T-cell (primary cell): ENCODE data around the gene FILIP1L. TPM values are rescaled to one million over a fixed set of nuclear protein-coding genes. Genes with fewer than 3 reads are reported as not detected.
"Not testable (repeated sequence)": the region's sequence is repeated elsewhere in the genome, so short reads cannot be mapped to it uniquely, and the experiment has no call there.

Source experiments
- ATAC-seq, 4 experiments: fragments of 200-7000 bp in 3 of 4; fragments of 150-1000 bp in 1 of 4; cut with Tn5 transposase; replicated peaks in 1 of 4; 1 replicate in 3 of 4; 2 replicates in 1 of 4; pipeline ENCODE4 v1.10.0; 2021; ENCODE audit warnings: moderate library complexity in 3 of 4, mild to moderate bottlenecking in 2 of 4, moderate number of reproducible peaks in 1 of 4
- CTCF ChIA-PET, 2 donors: fragments of 300-600 bp; sonication (Branson Sonifier 250); formaldehyde crosslinking; loops; one replicate each; lab custom pipeline; 2022; ENCODE audit warnings: antibody characterized with exemption in 2 of 2; lab: Charles Lee
- POLR2A ChIA-PET, 2 donors: fragments of 300-600 bp; sonication (Branson Sonifier 250); formaldehyde crosslinking; loops; one replicate each; lab custom pipeline; 2022; ENCODE audit warnings: antibody characterized with exemption in 2 of 2; lab: Charles Lee
- DNase-seq, 35 experiments: peaks; one replicate each; pipeline versions ENCODE4 v3.0.0 to v3.0.0-alpha.2; 2013 to 2023
- H3K27ac ChIP-seq: one replicate; pipeline ENCODE4 v1.5.1; 2013; ENCODE audit warnings: low read length
- H3K27me3 ChIP-seq, 2 experiments: replicated peaks in 1 of 2; 1 replicate in 1 of 2; 2 replicates in 1 of 2; pipeline versions ENCODE4 v1.6.1 to v1.7.0; 2013; ENCODE audit warnings: low read length in 1 of 2, mixed read lengths in 1 of 2; ENCODE audit not compliant: control insufficient read depth in 2 of 2, insufficient read depth in 2 of 2; ENCODE audit errors: extremely low read depth in 1 of 2
- H3K36me3 ChIP-seq, 2 donors: 1 replicate in 1 of 2; 2 replicates in 1 of 2; pipeline versions ENCODE4 v1.6.1 to v1.7.0; 2013; ENCODE audit warnings: low read length in 1 of 2; ENCODE audit not compliant: control insufficient read depth in 2 of 2, insufficient read depth in 1 of 2; ENCODE audit errors: extremely low read depth in 1 of 2
- H3K4me1 ChIP-seq, 2 experiments: 1 replicate in 1 of 2; 2 replicates in 1 of 2; pipeline versions ENCODE4 v1.6.1 to v1.7.0; 2013; ENCODE audit warnings: low read length in 2 of 2, mixed read lengths in 1 of 2; ENCODE audit not compliant: insufficient read depth in 2 of 2, control insufficient read depth in 1 of 2; ENCODE audit errors: extremely low read depth in 1 of 2
- H3K4me3 ChIP-seq, 2 donors: 1 replicate in 1 of 2; 2 replicates in 1 of 2; pipeline versions ENCODE4 v1.5.1 to v1.7.0; 2013; ENCODE audit warnings: mild to moderate bottlenecking in 2 of 2, low read length in 1 of 2, moderate library complexity in 1 of 2; ENCODE audit not compliant: control insufficient read depth in 1 of 2; ENCODE audit errors: extremely low read depth in 1 of 2
- H3K9me3 ChIP-seq: 2 replicates; pipeline ENCODE4 v1.7.0; 2013
- H3K27ac Mint-ChIP-seq, 2 donors: one replicate each; pipeline ENCODE4 v1.8.0; 2020 to 2021; ENCODE audit warnings: mild to moderate bottlenecking in 2 of 2, mixed read lengths in 2 of 2
- H3K27me3 Mint-ChIP-seq, 2 donors: one replicate each; pipeline ENCODE4 v1.8.0; 2021 to 2022; ENCODE audit warnings: mixed read lengths in 2 of 2
- H3K36me3 Mint-ChIP-seq: one replicate; pipeline ENCODE4 v1.8.0; 2021; ENCODE audit warnings: mixed read lengths
- H3K4me1 Mint-ChIP-seq, 3 donors: one replicate each; pipeline ENCODE4 v1.8.0; 2020 to 2022; ENCODE audit warnings: mixed read lengths in 3 of 3, mild to moderate bottlenecking in 1 of 3
- H3K4me3 Mint-ChIP-seq, 3 donors: one replicate each; pipeline ENCODE4 v1.8.0; 2020 to 2022; ENCODE audit warnings: mild to moderate bottlenecking in 3 of 3, mixed read lengths in 3 of 3, moderate library complexity in 3 of 3
- H3K9me3 Mint-ChIP-seq, 3 donors: one replicate each; pipeline ENCODE4 v1.8.0; 2020 to 2022; ENCODE audit warnings: mixed read lengths in 3 of 3
- WGBS: methylation state at CpG from one replicate; pipeline ENCODE4 v1.1.5; 2013; ENCODE audit warnings: missing lambda C conversion rate; ENCODE audit not compliant: insufficient coverage; 5-methylcytosine and 5-hydroxymethylcytosine counted together
- total RNA-seq, 35 experiments: library from RNA in 6 of 35; stranded (reverse) in 6 of 35; fragments of 120-200 nt in 1 of 35; gene quantifications; one replicate each; pipeline versions ENCODE4 v1.2.1 to v1.2.4 and lab custom pipeline; 2013 to 2026

The FILIP1L gene
- total RNA-seq, 5 donors from 2014 or later (not counting 1 experiment from before 2014, with no cell fraction given), result 0.10 to 0.38 (median 0.27) TPM; not detected in 1

DNA sequence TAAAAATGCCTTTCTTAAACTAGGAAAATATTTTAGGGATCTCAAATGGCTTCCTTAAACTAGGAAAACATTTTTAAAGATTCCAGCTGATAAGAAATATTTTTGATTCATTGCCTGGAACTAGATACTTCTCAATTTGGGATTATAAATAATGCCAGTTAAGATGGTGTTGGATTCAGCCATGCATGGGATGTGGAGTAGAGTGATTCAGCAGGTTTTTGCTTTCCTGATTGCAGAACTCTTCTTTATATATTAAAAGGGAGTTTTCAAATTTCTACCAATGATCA is 15.6 kb downstream of the FILIP1L start:
- Mint-ChIP-seq H3K27me3 (no peaks in the 10 kb centered on the region), H3K4me1 (no peaks in the 10 kb centered on the region), H3K4me3 (no peak overlapping the region), H3K9me3 (peaks cover 2 to 4% (median 4%) of the 10 kb centered on the region in 3 donors), H3K27ac (no peak overlapping the region), H3K36me3 (peaks cover 18% of the 10 kb centered on the region)
- Histone ChIP-seq H3K36me3 (no peaks in the 10 kb centered on the region), H3K27me3 (no peaks in the 10 kb centered on the region), H3K4me3 (no peak overlapping the region), H3K9me3 (no peaks in the 10 kb centered on the region), H3K27ac (no peak overlapping the region), H3K4me1 (no peaks in the 10 kb centered on the region)
- ChIA-PET CTCF (no interaction called here), POLR2A (interaction anchor here in 1 of 2 donors (0.7 kb wide), 1 partner anchor 394 kb away, joined by 4 read pairs; no protein-coding TSS in a partner anchor)
- no peak for ATAC-seq
- no peak for DNase-seq

GRCh38 chr3:100097919-100098783 is 16.1 kb downstream of the FILIP1L start:
- no peak overlapping the region for H3K4me3 ChIP-seq
- ChIA-PET CTCF (no interaction called here), POLR2A (interaction anchor here (0.6 to 0.7 kb wide), 2 partner anchors 186 to 395 kb away, joined by 4 read pairs; no protein-coding TSS in a partner anchor)
- no CpG with 5 or more reads among the region's 6 CpGs for WGBS
- H3K9me3 Mint-ChIP-seq, result peaks cover 2 to 4% (median 4%) of the 10 kb centered on the region in 3 donors
- H3K4me1 ChIP-seq, result no peaks in the 10 kb centered on the region
- no peaks in the 10 kb centered on the region for H3K36me3 ChIP-seq
- no peak overlapping the region for H3K27ac Mint-ChIP-seq
- no peaks in the 10 kb centered on the region for H3K4me1 Mint-ChIP-seq
- DNase-seq, result no peak
- ATAC-seq, result no peak
- no peaks in the 10 kb centered on the region for H3K9me3 ChIP-seq
- H3K27me3 ChIP-seq, result no peaks in the 10 kb centered on the region
- peaks cover 18% of the 10 kb centered on the region for H3K36me3 Mint-ChIP-seq
- H3K27me3 Mint-ChIP-seq, result no peaks in the 10 kb centered on the region
- H3K27ac ChIP-seq, result no peak overlapping the region
- H3K4me3 Mint-ChIP-seq, result no peak overlapping the region

DNA sequence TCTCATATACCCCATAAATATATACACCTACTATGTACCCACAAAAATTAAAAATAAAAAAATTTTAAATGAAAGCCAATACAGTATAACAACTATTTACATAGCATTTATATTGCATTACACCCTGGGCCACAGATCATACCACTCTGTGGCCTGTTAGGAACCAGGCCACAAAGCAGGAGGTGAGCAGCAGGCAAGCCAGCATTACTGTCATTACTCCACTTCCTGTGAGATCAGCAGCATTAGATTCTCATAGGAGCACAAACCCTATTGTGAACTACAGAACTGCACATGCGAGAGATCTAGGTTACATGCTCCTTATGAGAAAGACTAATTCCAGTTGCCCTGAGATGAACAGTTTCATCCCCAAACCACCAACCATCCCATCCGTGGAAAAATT is 17.4 kb downstream of the FILIP1L start:
- Histone ChIP-seq H3K27me3 (no peaks in the 10 kb centered on the region), H3K4me3 (no peak overlapping the region), H3K36me3 (no peaks in the 10 kb centered on the region), H3K9me3 (no peaks in the 10 kb centered on the region), H3K27ac (no peak overlapping the region), H3K4me1 (no peaks in the 10 kb centered on the region)
- peaks cover 2 to 4% (median 4%) of the 10 kb centered on the region in 3 donors for H3K9me3 Mint-ChIP-seq
- H3K27ac Mint-ChIP-seq, result no peak overlapping the region
- H3K27me3 Mint-ChIP-seq, result no peaks in the 10 kb centered on the region
- CTCF ChIA-PET, result no interaction called here
- H3K36me3 Mint-ChIP-seq, result peaks cover 11% of the 10 kb centered on the region
- POLR2A ChIA-PET, result no interaction called here
- no peak for DNase-seq
- H3K4me3 Mint-ChIP-seq, result no peak overlapping the region
- no peaks in the 10 kb centered on the region for H3K4me1 Mint-ChIP-seq
- ATAC-seq, result no peak
- WGBS, result 100% methylated on average over 1 of the region's 2 CpGs

- POLR2A ChIA-PET, H3K4me1 Mint-ChIP-seq, DNase-seq, H3K4me1 ChIP-seq, H3K27me3 ChIP-seq, H3K27ac Mint-ChIP-seq, H3K4me3 Mint-ChIP-seq, H3K9me3 Mint-ChIP-seq, CTCF ChIA-PET, H3K27me3 Mint-ChIP-seq, H3K4me3 ChIP-seq, H3K36me3 Mint-ChIP-seq, ATAC-seq, H3K36me3 ChIP-seq, H3K27ac ChIP-seq, H3K9me3 ChIP-seq: not testable (repeated sequence)
- no CpG with 5 or more reads among the region's 1 CpG for WGBS
Observed at GRCh38 chr3:100096286-100096685, 18.0 kb downstream of the FILIP1L start.

- ChIA-PET POLR2A (no interaction called here), CTCF (interaction anchor here in 1 of 2 donors (0.7 kb wide), 1 partner anchor 16 kb away, joined by 4 read pairs; no protein-coding TSS in a partner anchor)
- no CpG with 5 or more reads among the region's 1 CpG for WGBS
Observed at GRCh38 chr3:100093831-100094230, 20.5 kb downstream of the FILIP1L start.

DNA sequence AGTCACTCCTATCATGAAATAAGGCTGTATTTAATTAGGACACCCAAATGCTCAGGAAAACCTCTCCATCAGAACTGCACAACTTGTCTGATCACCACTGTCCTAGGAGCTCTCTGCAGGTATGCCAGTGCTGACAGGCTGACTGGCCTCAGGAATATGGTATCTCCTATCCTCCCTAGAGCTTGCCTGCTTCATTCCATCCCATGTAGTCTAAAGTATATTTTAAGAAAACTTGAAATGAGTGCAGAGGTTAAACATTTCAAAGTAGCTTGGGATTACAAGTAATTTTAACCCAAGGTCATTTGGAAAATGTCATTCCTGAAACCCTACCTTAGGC is 23.7 kb downstream of the FILIP1L start:
- H3K36me3 Mint-ChIP-seq, result peaks cover 5% of the 10 kb centered on the region
- POLR2A ChIA-PET, result no interaction called here
- Histone ChIP-seq H3K4me1 (no peaks in the 10 kb centered on the region), H3K4me3 (no peak overlapping the region), H3K36me3 (no peaks in the 10 kb centered on the region), H3K9me3 (no peaks in the 10 kb centered on the region), H3K27ac (no peak overlapping the region), H3K27me3 (no peaks in the 10 kb centered on the region)
- no peaks in the 10 kb centered on the region for H3K27me3 Mint-ChIP-seq
- no peak overlapping the region for H3K4me3 Mint-ChIP-seq
- ATAC-seq (no peak), DNase-seq (no peak)
- CTCF ChIA-PET, result interaction anchor here (0.6 to 0.8 kb wide), 4 partner anchors 18 to 477 kb away, joined by 3 to 5 read pairs (median 3); no protein-coding TSS in a partner anchor
- no peak overlapping the region for H3K27ac Mint-ChIP-seq
- peaks cover 6 to 8% (median 7%) of the 10 kb centered on the region in 3 donors for H3K4me1 Mint-ChIP-seq
- H3K9me3 Mint-ChIP-seq, result no peaks in the 10 kb centered on the region

More at GRCh38 chr3:100093831-100094230, 20.5 kb downstream of the FILIP1L start:
- Histone ChIP-seq H3K27me3 (no peaks in the 10 kb centered on the region), H3K4me1 (no peaks in the 10 kb centered on the region), H3K27ac (no peak overlapping the region), H3K4me3 (no peak overlapping the region), H3K9me3 (no peaks in the 10 kb centered on the region), H3K36me3 (no peaks in the 10 kb centered on the region)
- ATAC-seq, result no peak
- Mint-ChIP-seq H3K27ac (no peak overlapping the region), H3K4me3 (no peak overlapping the region), H3K27me3 (no peaks in the 10 kb centered on the region), H3K36me3 (peaks cover 5% of the 10 kb centered on the region), H3K9me3 (no peaks in the 10 kb centered on the region), H3K4me1 (peaks cover 0 to under 1% (median 0%) of the 10 kb centered on the region in 3 donors)
- no peak for DNase-seq
